ENCODE measurements around the gene PTX4.

The PTX4 gene

DNA sequence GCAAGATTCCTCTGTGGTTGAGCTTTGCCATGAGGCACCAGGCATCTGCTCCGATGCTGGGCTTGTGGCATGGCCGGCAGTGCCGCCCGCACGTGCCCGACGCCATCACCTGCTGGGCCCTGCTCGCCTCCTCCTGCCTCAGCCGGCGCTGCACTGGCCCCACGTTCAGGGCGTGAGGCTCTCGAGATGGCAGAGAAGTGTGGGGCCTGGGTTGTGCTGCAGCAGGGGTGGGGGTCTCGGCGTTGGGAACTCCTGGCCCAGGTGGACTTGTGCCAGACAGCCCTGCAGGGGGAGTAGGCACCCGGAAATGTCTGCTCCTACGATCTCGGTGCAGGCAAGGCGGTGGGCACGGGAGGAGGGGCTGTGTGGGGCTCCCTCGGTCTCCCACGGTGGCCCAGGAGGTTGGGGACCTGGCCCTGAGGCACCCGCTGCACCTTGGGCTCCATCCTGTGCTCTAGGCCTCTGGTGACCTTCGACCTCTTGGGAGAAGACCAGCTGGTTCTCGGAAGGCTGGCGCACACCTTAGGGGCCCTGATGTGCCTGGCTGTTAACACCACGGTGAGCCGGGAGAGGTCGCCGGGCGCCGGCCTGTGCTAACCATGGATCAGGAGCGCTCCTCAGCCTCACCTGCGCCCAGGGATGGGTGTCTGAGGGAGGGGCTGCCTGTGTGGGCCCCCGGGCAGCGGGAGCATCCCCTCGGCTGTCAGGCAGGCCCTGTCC, 17.9 kb upstream of the PTX4 start:
- TF ChIP-seq, protein P1, sequence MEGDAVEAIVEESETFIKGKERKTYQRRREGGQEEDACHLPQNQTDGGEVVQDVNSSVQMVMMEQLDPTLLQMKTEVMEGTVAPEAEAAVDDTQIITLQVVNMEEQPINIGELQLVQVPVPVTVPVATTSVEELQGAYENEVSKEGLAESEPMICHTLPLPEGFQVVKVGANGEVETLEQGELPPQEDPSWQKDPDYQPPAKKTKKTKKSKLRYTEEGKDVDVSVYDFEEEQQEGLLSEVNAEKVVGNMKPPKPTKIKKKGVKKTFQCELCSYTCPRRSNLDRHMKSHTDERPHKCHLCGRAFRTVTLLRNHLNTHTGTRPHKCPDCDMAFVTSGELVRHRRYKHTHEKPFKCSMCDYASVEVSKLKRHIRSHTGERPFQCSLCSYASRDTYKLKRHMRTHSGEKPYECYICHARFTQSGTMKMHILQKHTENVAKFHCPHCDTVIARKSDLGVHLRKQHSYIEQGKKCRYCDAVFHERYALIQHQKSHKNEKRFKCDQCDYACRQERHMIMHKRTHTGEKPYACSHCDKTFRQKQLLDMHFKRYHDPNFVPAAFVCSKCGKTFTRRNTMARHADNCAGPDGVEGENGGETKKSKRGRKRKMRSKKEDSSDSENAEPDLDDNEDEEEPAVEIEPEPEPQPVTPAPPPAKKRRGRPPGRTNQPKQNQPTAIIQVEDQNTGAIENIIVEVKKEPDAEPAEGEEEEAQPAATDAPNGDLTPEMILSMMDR (conservative IDR thresholded peaks at IDR 0.05; ENCODE audit: control insufficient read depth, insufficient read depth, low read depth, low read length) = no peak
- DNase-seq (ENCODE audit: low read depth) = no peak
- no peak overlapping the region for H3K4me3 ChIP-seq (ENCODE audit: control insufficient read depth, low read depth, low read length)

GRCh38 chr16:1505912-1506311, 17.2 kb upstream of the PTX4 start:
- TF ChIP-seq, protein P1 (conservative IDR thresholded peaks at IDR 0.05; ENCODE audit: control insufficient read depth, insufficient read depth, low read depth, low read length) = no peak
- no peak overlapping the region for H3K4me3 ChIP-seq (ENCODE audit: control insufficient read depth, low read depth, low read length)
- no peak for DNase-seq (ENCODE audit: low read depth)

DNA sequence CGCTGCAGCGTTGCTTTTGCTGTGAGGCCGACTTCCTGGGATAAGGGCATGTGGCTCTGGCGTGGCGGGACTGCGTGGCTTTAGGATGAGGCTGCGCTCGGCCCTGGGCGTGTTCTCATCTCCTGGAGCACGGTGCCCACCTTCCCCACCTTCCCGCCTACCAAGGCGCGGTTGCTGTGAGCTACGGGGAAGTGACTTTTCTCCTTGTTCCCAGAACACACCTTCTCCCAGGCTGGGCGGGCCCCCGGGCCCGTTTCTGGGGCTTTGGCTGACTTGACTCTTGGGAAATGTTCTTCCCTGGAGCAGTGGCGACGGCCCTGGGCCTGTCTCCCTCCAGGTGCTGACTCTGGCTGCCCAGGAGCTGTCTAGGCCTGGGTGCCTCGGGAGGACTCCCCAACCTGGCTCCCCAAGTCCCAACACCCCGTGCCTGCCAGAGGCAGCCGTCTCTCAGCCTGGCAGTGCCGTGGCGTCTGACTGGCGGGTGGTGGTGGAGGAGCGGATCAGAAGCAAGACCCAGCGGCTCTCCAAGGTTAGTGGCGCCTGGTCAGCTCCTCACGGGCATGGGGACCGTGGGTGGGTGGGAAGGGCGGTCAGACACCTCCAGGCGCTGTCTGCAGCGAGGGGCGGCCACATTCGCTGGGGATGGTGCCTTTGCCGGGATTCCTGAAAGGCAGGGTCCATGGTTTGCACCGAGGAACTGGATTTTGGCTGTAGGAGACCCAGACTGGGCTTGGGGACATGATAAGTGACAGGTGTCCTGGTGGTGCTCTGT, 16.5 kb upstream of the PTX4 start:
- no peak for DNase-seq (ENCODE audit: low read depth)
- H3K4me3 ChIP-seq (ENCODE audit: control insufficient read depth, low read depth, low read length) = no peak overlapping the region
- TF ChIP-seq, protein P1 (conservative IDR thresholded peaks at IDR 0.05; ENCODE audit: control insufficient read depth, insufficient read depth, low read depth, low read length) = no peak

DNA sequence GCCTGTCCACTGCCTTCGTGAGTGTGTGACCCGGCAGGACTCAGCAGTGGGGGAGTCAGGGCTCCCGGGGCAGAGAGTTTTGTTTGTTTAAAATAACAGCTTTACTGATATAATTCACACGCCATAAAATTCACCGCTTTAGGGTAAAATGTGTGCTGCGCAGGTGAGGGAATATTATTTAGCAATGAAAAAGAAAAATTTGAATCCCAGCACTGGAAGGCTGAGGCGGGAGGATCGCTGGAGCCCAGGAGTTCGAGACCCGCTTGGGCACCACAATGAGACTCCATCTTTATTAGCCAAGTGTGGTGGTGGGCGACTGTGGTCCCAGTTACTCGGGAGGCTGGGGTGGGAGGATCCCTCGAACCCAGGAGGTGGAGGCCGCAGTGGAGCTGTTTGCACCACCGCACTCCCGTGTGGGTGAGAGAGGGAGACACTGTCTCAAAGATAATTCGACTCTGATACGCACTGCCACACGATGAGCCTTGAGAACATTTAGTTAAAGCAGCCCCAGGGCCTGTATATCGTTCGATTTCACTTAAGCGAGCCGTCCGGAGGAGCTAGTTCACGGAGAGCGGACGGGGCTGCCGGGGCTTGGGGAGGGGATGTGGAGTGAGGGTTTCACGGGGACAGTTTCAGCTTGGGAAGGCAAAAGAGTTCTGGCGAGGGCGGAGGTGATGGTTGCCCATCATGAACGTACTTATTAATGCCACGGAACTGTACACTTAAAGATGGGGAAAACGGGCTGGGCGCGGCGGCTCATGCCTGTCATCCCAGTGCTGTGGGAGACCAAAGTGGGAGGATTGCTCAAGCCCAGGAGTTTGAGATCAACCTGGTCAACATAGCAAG, 14.6 kb upstream of the PTX4 start:
- H3K4me3 ChIP-seq (ENCODE audit: control insufficient read depth, low read depth, low read length) = no peak overlapping the region
- no peak for DNase-seq (ENCODE audit: low read depth)
- TF ChIP-seq, protein P1 (conservative IDR thresholded peaks at IDR 0.05; ENCODE audit: control insufficient read depth, insufficient read depth, low read depth, low read length) = no peak

GRCh38 chr16:1502092-1503004, 13.6 kb upstream of the PTX4 start:
- TF ChIP-seq, protein P1 (conservative IDR thresholded peaks at IDR 0.05; ENCODE audit: control insufficient read depth, insufficient read depth, low read depth, low read length) = no peak
- DNase-seq (ENCODE audit: low read depth) = no peak
- no peak overlapping the region for H3K4me3 ChIP-seq (ENCODE audit: control insufficient read depth, low read depth, low read length)

DNA sequence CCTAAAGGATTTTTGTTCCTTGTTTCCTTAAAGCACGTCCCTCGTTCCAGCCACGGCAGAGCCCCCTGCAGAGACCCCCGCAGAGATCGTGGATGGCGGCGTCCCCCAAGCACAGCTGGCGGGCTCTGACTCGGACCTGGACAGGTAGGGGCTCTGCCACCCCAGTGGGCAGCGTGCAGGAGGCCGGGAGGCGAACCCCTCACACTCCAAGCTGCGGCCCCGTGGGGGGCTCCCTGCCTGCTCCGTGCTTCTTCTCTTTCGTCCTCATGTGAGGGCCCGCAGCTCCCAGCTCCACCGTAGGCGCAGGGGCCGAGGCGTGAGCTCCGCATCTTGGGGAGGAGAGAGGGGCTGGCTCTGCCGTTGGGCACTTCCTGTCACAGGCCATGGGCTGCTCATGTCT, 12.9 kb upstream of the PTX4 start:
- H3K4me3 ChIP-seq (ENCODE audit: control insufficient read depth, low read depth, low read length) = no peak overlapping the region
- TF ChIP-seq, protein P1 (conservative IDR thresholded peaks at IDR 0.05; ENCODE audit: control insufficient read depth, insufficient read depth, low read depth, low read length) = no peak
- DNase-seq (ENCODE audit: low read depth) = no peak

Data from fibroblast of mammary gland (primary cell).